Thyroid gland (tissue), 4 donors: ENCODE measurements around the gene CEP43. TPM values are rescaled to one million over a fixed set of nuclear protein-coding genes. Genes with fewer than 3 reads are reported as not detected.

Experiments
- DNase-seq, 2 donors: peaks; one replicate each; pipeline ENCODE4 v3.0.0-alpha.2; 2019
- H3K27ac ChIP-seq, 3 donors: fragments of 200-600 bp; sonication (generic); 1 replicate in 2 of 3; 2 replicates in 1 of 3; pipeline ENCODE4 v1.5.1; 2016 to 2019; ENCODE audit warnings: mild to moderate bottlenecking in 1 of 3, moderate library complexity in 1 of 3
- H3K27me3 ChIP-seq: fragments of 200-600 bp; sonication (generic); one replicate; pipeline ENCODE4 v1.5.1; 2019
- H3K36me3 ChIP-seq, 2 donors: fragments of 200-600 bp; sonication (generic); one replicate each; pipeline ENCODE4 v1.5.1; 2016 to 2019
- H3K4me1 ChIP-seq, 2 donors: fragments of 200-600 bp; sonication (generic); one replicate each; pipeline ENCODE4 v1.5.1; 2017 to 2019
- H3K4me3 ChIP-seq, 3 donors: fragments of 200-600 bp; sonication (generic); replicated peaks in 1 of 3; 1 replicate in 2 of 3; 2 replicates in 1 of 3; pipeline ENCODE4 v1.5.1; 2016; ENCODE audit warnings: mild to moderate bottlenecking in 1 of 3
- H3K9me3 ChIP-seq: fragments of 200-600 bp; sonication (generic); one replicate; pipeline ENCODE4 v1.5.1; 2017
- POLR2A ChIP-seq, 2 donors: fragments of 450-650 bp; IDR thresholded peaks; one replicate each; pipeline ENCODE4 v1.6.1; 2017; ENCODE audit warnings: antibody characterized with exemption in 2 of 2, mild to moderate bottlenecking in 2 of 2, moderate library complexity in 1 of 2
- WGBS, 2 donors: methylation state at CpG; one replicate each; pipeline ENCODE4 v1.1.5; 2017; 5-methylcytosine and 5-hydroxymethylcytosine counted together
- intact Hi-C: fragments of 100-400 bp; cut with DNase I; formaldehyde crosslinking; loops from one replicate; pipeline ENCODE4 v1.15.1; 2023
- total RNA-seq, 4 donors: library from RNA; depleted of rRNA; stranded (reverse); fragments of >200 nt; gene quantifications; one replicate each; pipeline ENCODE4 v1.2.3, GENCODE V29; 2016
- TF ChIP-seq, protein P1 (sequence below), 6 experiments: fragments of 200-600 bp in 3 of 6; fragments of 450-650 bp in 3 of 6; sonication (generic) in 3 of 6; IDR thresholded peaks; one replicate each; pipeline ENCODE4 v1.5.1; 2016 to 2019; ENCODE audit warnings: antibody characterized with exemption in 6 of 6, mild to moderate bottlenecking in 2 of 6, inconsistent platforms in 1 of 6, moderate library complexity in 1 of 6

Gene CEP43
- total RNA-seq, 4 donors from 2014 or later, result 30.0 to 39.9 (median 33.8) TPM

GRCh38 chr6:166955121-166955864, 43.9 kb upstream of the CEP43 start:
- H3K4me3 ChIP-seq, result peak overlapping the region; percentile 60 to 90 (median 87)
- H3K27me3 ChIP-seq, result no peaks in the 10 kb centered on the region
- no peaks in the 10 kb centered on the region for H3K9me3 ChIP-seq
- H3K4me1 ChIP-seq, result peaks cover 21 to 33% of the 10 kb centered on the region in 2 donors
- DNase-seq, result peak; percentile 34 to 44
- TF ChIP-seq POLR2A (IDR thresholded peaks at IDR 0.05), result no peak
- TF ChIP-seq, protein P1, sequence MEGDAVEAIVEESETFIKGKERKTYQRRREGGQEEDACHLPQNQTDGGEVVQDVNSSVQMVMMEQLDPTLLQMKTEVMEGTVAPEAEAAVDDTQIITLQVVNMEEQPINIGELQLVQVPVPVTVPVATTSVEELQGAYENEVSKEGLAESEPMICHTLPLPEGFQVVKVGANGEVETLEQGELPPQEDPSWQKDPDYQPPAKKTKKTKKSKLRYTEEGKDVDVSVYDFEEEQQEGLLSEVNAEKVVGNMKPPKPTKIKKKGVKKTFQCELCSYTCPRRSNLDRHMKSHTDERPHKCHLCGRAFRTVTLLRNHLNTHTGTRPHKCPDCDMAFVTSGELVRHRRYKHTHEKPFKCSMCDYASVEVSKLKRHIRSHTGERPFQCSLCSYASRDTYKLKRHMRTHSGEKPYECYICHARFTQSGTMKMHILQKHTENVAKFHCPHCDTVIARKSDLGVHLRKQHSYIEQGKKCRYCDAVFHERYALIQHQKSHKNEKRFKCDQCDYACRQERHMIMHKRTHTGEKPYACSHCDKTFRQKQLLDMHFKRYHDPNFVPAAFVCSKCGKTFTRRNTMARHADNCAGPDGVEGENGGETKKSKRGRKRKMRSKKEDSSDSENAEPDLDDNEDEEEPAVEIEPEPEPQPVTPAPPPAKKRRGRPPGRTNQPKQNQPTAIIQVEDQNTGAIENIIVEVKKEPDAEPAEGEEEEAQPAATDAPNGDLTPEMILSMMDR (IDR thresholded peaks at IDR 0.05), result no peak
- peak overlapping the region in 2 of 3 donors; percentile 97 to 99 for H3K27ac ChIP-seq
- intact Hi-C loops, result no loop called here
- WGBS, 2 donors, result 56 to 64% methylated on average over 34 to 51 of the region's 52 CpGs
- H3K36me3 ChIP-seq, result no peaks in the 10 kb centered on the region

DNA sequence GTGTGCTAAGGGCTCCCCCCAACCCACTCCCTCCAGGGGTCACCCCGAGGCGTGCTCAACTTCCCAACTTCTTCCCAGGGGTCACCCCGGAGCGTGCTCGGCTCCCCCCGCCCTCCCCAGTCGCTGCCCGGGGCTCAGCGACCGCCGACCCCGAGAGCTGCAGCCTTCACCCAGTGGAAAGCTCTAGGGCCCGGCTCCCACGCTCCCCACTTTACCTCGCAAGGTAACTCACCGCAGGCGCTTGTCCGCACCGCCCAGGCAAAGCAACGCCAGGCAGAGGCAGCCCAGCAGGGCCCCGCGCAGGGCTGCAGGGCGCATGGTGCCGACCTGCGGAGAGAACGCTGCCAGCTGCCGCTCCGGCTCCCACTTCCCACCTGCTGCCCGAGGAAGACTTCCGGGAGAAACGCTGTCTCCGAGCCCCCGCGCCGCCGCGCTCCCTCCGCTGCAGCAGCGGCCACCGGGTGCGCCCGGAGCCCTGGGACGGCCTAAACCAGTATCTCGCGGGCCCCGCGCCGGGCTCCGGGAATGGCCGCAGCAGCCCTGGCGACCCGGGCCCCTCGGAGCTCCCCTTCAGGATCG, 43.2 kb upstream of the CEP43 start:
- H3K36me3 ChIP-seq, result no peaks in the 10 kb centered on the region
- no peaks in the 10 kb centered on the region for H3K9me3 ChIP-seq
- DNase-seq, result no peak
- intact Hi-C loops, result no loop called here
- no peak for TF ChIP-seq POLR2A (IDR thresholded peaks at IDR 0.05)
- TF ChIP-seq, protein P1 (IDR thresholded peaks at IDR 0.05), result no peak
- H3K27me3 ChIP-seq, result no peaks in the 10 kb centered on the region
- peaks cover 25 to 29% of the 10 kb centered on the region in 2 donors for H3K4me1 ChIP-seq
- H3K4me3 ChIP-seq, result peak overlapping the region; percentile 60 to 90 (median 87)
- peak overlapping the region in 2 of 3 donors; percentile 97 to 99 for H3K27ac ChIP-seq
- 0 to 4% methylated on average over 4 to 9 of the region's 54 CpGs for WGBS, 2 donors

GRCh38 chr6:166956444-166957086, 42.6 kb upstream of the CEP43 start, which contains the start of gene RNASET2:
TSS of gene RNASET2 (minus strand) at chr6:166956550. CDS start at chr6:166956182, 368 bp downstream.
- peak; percentile 98 to 99 for DNase-seq
- intact Hi-C loops, result no loop called here
- Histone ChIP-seq H3K4me3 (peak within 1 kb of the TSS; percentile 60 to 90 (median 87)), H3K27me3 (no peaks in the 10 kb centered on the region), H3K4me1 (peaks cover 23 to 25% of the 10 kb centered on the region in 2 donors), H3K36me3 (no peaks in the 10 kb centered on the region), H3K27ac (peak within 1 kb of the TSS; percentile 94 to 99 (median 97)), H3K9me3 (no peaks in the 10 kb centered on the region)
- WGBS, 2 donors, result 0% methylated on average over 2 to 6 of the region's 71 CpGs
- peak; percentile 53 to 97 for TF ChIP-seq POLR2A (IDR thresholded peaks at IDR 0.05)
- TF ChIP-seq, protein P1 (IDR thresholded peaks at IDR 0.05), result no peak

DNA sequence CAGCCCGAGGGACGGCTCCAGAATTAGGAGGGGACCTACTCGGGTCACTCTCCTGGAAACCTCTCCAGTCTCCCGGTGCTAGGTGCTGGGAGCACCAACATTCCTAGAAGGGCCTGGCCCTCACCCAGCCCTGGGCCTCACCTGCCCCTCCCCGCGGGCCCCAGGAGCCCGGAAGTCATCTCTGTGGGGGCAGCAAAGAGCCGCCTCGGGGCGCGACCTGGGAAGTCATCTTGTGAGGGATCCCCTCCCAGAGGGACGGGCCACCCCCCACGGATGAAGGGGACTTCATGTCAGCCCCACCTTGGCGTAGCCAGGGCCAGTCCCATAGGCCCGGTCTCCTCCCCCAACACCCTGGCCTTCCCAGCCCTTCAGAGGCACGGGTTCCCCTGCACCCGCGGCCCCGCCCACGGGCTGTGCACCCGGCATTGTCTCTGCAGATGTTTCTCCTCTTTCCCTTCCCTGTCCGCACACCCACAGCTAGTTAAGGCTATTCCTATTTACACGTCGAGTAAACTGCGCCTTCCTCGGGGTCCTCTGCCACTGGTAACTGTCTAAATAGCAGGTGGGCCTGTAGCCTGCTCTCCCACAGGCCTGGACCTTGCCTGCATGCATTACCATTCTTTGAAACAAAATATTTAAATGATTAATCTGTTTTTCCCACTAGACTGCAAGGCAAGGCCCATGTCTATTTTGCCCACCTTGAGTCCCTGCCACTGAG, 42.0 kb upstream of the CEP43 start:
- H3K4me3 ChIP-seq, result peak overlapping the region; percentile 32 to 87 (median 60)
- H3K9me3 ChIP-seq, result no peaks in the 10 kb centered on the region
- no peaks in the 10 kb centered on the region for H3K36me3 ChIP-seq
- TF ChIP-seq POLR2A (IDR thresholded peaks at IDR 0.05), result no peak
- TF ChIP-seq, protein P1 (IDR thresholded peaks at IDR 0.05), result no peak
- no peaks in the 10 kb centered on the region for H3K27me3 ChIP-seq
- 19 to 33% methylated on average over 15 to 22 of the region's 26 CpGs for WGBS, 2 donors
- peak overlapping the region; percentile 94 to 99 (median 97) for H3K27ac ChIP-seq
- DNase-seq, result peak; percentile 78 to 87
- intact Hi-C loops, result no loop called here
- H3K4me1 ChIP-seq, result peaks cover 23 to 25% of the 10 kb centered on the region in 2 donors
